Naive thymus-derived CD4-positive, alpha-beta T cell (primary cell): Measurements from ENCODE around the gene RNU6-7. TPM values are rescaled to one million over a fixed set of nuclear protein-coding genes. Genes with fewer than 3 reads are reported as not detected.

ENCODE experiments used
- ATAC-seq: fragments of 150-1000 bp; cut with Tn5 transposase; 2 replicates; pipeline ENCODE4 v1.10.0; 2021; ENCODE audit warnings: mild to moderate bottlenecking, moderate library complexity
- CTCF ChIA-PET: fragments of 350-600 bp; sonication (Branson Sonifier 250); formaldehyde crosslinking; loops from one replicate; lab custom pipeline; 2021; ENCODE audit warnings: antibody characterized with exemption; lab: Charles Lee
- POLR2A ChIA-PET: fragments of 350-600 bp; sonication (Branson Sonifier 250); formaldehyde crosslinking; loops from one replicate; lab custom pipeline; 2021; ENCODE audit warnings: antibody characterized with exemption, inconsistent platforms; lab: Charles Lee
- DNase-seq, 9 donors: peaks; one replicate each; pipeline versions ENCODE4 v3.0.0 to v3.0.0-alpha.2; 2020 to 2022; ENCODE audit warnings: mixed read lengths in 1 of 9
- H3K27ac ChIP-seq: one replicate; pipeline ENCODE4 v1.7.0; 2013; ENCODE audit warnings: mild to moderate bottlenecking, low read depth, low read length, moderate library complexity
- H3K27me3 ChIP-seq, 2 donors: one replicate each; pipeline ENCODE4 v1.7.0; 2013; ENCODE audit warnings: low read length in 2 of 2, mild to moderate bottlenecking in 2 of 2, moderate library complexity in 2 of 2; ENCODE audit not compliant: control insufficient read depth in 2 of 2, insufficient read depth in 2 of 2
- H3K36me3 ChIP-seq, 3 experiments: 1 replicate in 2 of 3; 2 replicates in 1 of 3; pipeline ENCODE4 v1.7.0; 2013; ENCODE audit warnings: low read length in 3 of 3, mild to moderate bottlenecking in 3 of 3, moderate library complexity in 1 of 3; ENCODE audit not compliant: insufficient read depth in 3 of 3, control insufficient read depth in 2 of 3
- H3K4me1 ChIP-seq, 2 donors: one replicate each; pipeline ENCODE4 v1.7.0; 2013; ENCODE audit warnings: low read length in 2 of 2, mild to moderate bottlenecking in 2 of 2, moderate library complexity in 1 of 2; ENCODE audit not compliant: control insufficient read depth in 2 of 2, insufficient read depth in 2 of 2
- H3K4me3 ChIP-seq: 2 replicates; pipeline ENCODE4 v1.7.0; 2013; ENCODE audit warnings: mild to moderate bottlenecking, low read length
- H3K9me3 ChIP-seq, 3 experiments: 1 replicate in 2 of 3; 2 replicates in 1 of 3; pipeline ENCODE4 v1.7.0; 2013; ENCODE audit warnings: low read length in 3 of 3; ENCODE audit not compliant: control insufficient read depth in 2 of 3
- H3K27ac Mint-ChIP-seq, 9 donors: one replicate each; pipeline ENCODE4 v1.8.0; 2020 to 2022; ENCODE audit warnings: mixed read lengths in 9 of 9, mild to moderate bottlenecking in 8 of 9, moderate library complexity in 5 of 9, inconsistent platforms in 2 of 9
- H3K27me3 Mint-ChIP-seq, 5 donors: one replicate each; pipeline ENCODE4 v1.8.0; 2021 to 2022; ENCODE audit warnings: mixed read lengths in 5 of 5, mild to moderate bottlenecking in 1 of 5
- H3K36me3 Mint-ChIP-seq, 5 donors: one replicate each; pipeline ENCODE4 v1.8.0; 2020 to 2022; ENCODE audit warnings: mixed read lengths in 5 of 5, mild to moderate bottlenecking in 3 of 5, inconsistent platforms in 1 of 5
- H3K4me1 Mint-ChIP-seq, 7 donors: one replicate each; pipeline ENCODE4 v1.8.0; 2020 to 2022; ENCODE audit warnings: mixed read lengths in 7 of 7, mild to moderate bottlenecking in 3 of 7, inconsistent platforms in 1 of 7
- H3K4me3 Mint-ChIP-seq, 10 donors: one replicate each; pipeline ENCODE4 v1.8.0; 2020 to 2022; ENCODE audit warnings: mild to moderate bottlenecking in 10 of 10, mixed read lengths in 10 of 10, moderate library complexity in 6 of 10, inconsistent platforms in 2 of 10
- H3K9me3 Mint-ChIP-seq, 11 donors: one replicate each; pipeline ENCODE4 v1.8.0; 2020 to 2022; ENCODE audit warnings: mixed read lengths in 11 of 11, mild to moderate bottlenecking in 4 of 11, inconsistent platforms in 1 of 11, moderate library complexity in 1 of 11
- intact Hi-C, 2 donors: fragments of 100-400 bp; cut with micrococcal nuclease; formaldehyde crosslinking; loops; one replicate each; pipeline ENCODE4 v1.15.1; 2023
- polyA plus RNA-seq, 2 donors: library from polyadenylated mRNA; unstranded; fragments of 300-500 nt; fragmentation: Illumina TruSeq; gene quantifications; one replicate each; pipeline ENCODE4 v1.2.3, GENCODE V29; 2021
- total RNA-seq, 6 experiments: library from RNA in 5 of 6; stranded (reverse) in 5 of 6; gene quantifications; 1 replicate in 5 of 6; 2 replicates in 1 of 6; pipeline ENCODE4 v1.2.3 and lab custom pipeline; 2021 to 2026

The RNU6-7 gene
- total and polyA plus RNA-seq, 7 experiments from 2014 or later, result not detected

DNA sequence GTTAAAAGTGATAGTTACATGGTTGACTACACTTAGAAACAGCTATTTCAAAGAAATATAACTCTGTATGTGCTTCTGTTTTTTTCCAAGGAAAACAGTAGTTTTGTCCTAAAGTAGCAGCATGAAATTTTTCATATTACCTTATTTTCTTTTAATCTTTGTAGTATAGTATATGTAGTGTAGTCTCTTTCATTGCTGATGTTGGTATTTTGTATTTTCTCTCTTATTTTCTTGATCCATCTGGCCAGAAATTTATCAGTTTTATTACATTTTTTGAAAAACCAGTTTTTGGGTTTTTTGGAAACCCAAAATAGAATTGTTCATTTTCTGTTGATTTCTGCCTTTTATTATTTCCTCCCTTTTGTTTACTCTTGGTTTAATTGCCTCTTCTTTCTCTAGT lies 7.6 kb downstream of the RNU6-7 start:
- Mint-ChIP-seq H3K36me3 (peaks cover 0 to 3% (median 0%) of the 10 kb centered on the region in 5 donors), H3K9me3 (no peaks in the 10 kb centered on the region), H3K27me3 (peaks cover 0 to 29% (median 0%) of the 10 kb centered on the region in 5 donors), H3K27ac (no peak overlapping the region), H3K4me3 (no peak overlapping the region), H3K4me1 (peaks cover 2 to 10% (median 3%) of the 10 kb centered on the region in 7 donors)
- CTCF ChIA-PET, result interaction anchor here (2.1 kb wide), 1 partner anchor 45 kb away, joined by 5 read pairs; no protein-coding TSS in a partner anchor
- POLR2A ChIA-PET, result interaction anchor here (0.6 to 2.0 kb wide), 2 partner anchors 11 to 132 kb away, joined by 4 read pairs; partner anchors contain the start of gene ARHGAP5
- intact Hi-C loops, result no loop called here
- no peak for DNase-seq
- no peak overlapping the region for H3K4me3 ChIP-seq
- ATAC-seq, result no peak
- no peaks in the 10 kb centered on the region for H3K9me3 ChIP-seq
- H3K27me3 ChIP-seq, result no peaks in the 10 kb centered on the region
- H3K36me3 ChIP-seq, result no peaks in the 10 kb centered on the region
- H3K27ac ChIP-seq, result no peak overlapping the region
- no peaks in the 10 kb centered on the region for H3K4me1 ChIP-seq

DNA sequence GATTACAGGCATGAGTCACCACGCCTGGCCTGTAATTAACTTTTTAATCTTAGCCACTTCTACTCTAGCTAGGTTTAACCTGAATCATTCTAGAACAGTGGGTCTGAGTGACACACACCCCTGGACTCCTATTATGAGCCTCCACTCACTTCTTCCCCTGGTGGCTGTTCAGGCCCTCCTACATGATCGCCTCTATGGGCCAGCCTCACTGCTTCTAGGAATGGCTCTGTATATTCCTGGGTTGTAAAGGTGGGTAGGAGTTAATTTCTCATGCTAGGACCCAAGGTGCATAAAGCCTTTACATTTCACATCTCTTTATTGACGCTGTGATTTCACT lies 9.2 kb downstream of the RNU6-7 start:
- Histone ChIP-seq H3K4me3 (no peak overlapping the region), H3K36me3 (no peaks in the 10 kb centered on the region), H3K27ac (no peak overlapping the region), H3K9me3 (no peaks in the 10 kb centered on the region), H3K27me3 (no peaks in the 10 kb centered on the region), H3K4me1 (no peaks in the 10 kb centered on the region)
- Mint-ChIP-seq H3K9me3 (no peaks in the 10 kb centered on the region), H3K4me1 (peaks cover 0 to 5% (median 0%) of the 10 kb centered on the region in 7 donors), H3K36me3 (peaks cover 0 to 3% (median 0%) of the 10 kb centered on the region in 5 donors), H3K27me3 (peaks cover 0 to 23% (median 0%) of the 10 kb centered on the region in 5 donors), H3K27ac (no peak overlapping the region), H3K4me3 (no peak overlapping the region)
- DNase-seq (no peak), ATAC-seq (no peak)
- intact Hi-C loops, result no loop called here
- POLR2A ChIA-PET, result interaction anchor here (0.7 kb wide), 1 partner anchor 17 kb away, joined by 3 read pairs; no protein-coding TSS in a partner anchor
- CTCF ChIA-PET, result no interaction called here

DNA sequence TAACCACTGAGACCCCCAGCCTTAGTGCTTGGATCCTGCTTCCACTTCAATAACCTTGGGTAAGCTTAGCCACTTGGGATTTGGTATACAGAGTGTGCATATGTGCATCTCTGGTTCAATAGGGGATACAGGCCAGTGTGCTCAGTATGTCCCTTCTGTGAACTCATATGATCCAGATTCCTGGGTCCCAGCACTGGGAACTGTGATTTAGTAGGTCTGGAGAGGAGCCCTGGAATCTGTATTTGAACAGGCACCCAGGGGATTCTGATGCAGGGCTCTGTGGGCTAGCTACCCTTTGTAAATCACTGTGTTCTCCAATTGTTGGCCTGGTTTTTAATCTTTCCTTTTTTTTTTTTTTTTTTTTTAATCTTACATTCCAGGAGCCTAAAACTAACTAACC lies 11.0 kb downstream of the RNU6-7 start:
- Histone ChIP-seq H3K9me3 (no peaks in the 10 kb centered on the region), H3K36me3 (no peaks in the 10 kb centered on the region), H3K27me3 (no peaks in the 10 kb centered on the region), H3K4me1 (no peaks in the 10 kb centered on the region), H3K4me3 (no peak overlapping the region), H3K27ac (no peak overlapping the region)
- intact Hi-C loops, result no loop called here
- H3K9me3 Mint-ChIP-seq, result no peaks in the 10 kb centered on the region
- DNase-seq (no peak), ATAC-seq (no peak)
- peaks cover 0 to 5% (median 4%) of the 10 kb centered on the region in 7 donors for H3K4me1 Mint-ChIP-seq
- POLR2A ChIA-PET, result no interaction called here
- peaks cover 0 to 13% (median 0%) of the 10 kb centered on the region in 5 donors for H3K27me3 Mint-ChIP-seq
- peaks cover 0 to 3% (median 0%) of the 10 kb centered on the region in 5 donors for H3K36me3 Mint-ChIP-seq
- CTCF ChIA-PET, result interaction anchor here (1.7 kb wide), 1 partner anchor 278 kb away, joined by 4 read pairs; no protein-coding TSS in a partner anchor
- H3K4me3 Mint-ChIP-seq, result no peak overlapping the region
- H3K27ac Mint-ChIP-seq, result no peak overlapping the region

DNA sequence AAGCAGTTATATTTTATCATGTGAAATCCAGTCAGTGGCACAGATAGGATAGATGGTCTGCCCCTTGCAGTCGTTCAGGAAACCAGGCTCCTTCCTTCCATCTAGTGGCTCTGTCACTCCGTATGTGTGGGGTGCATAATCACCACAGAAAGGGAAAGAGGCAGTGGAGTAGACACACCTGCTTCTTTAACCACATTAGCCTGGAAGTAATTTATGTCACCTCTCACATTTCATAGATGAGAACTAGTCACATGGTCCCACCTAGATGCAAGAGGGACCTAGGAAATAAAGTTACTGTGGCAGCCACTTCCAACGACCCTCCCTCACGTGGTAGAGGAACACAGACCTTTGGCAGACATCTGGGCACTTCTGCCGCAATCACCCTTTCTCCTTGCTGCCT lies 15.5 kb downstream of the RNU6-7 start:
- Mint-ChIP-seq H3K9me3 (no peaks in the 10 kb centered on the region), H3K4me1 (peaks cover 0 to 6% (median 4%) of the 10 kb centered on the region in 7 donors), H3K27ac (no peak overlapping the region), H3K4me3 (peak overlapping the region in 1 of 10 donors; percentile 6), H3K36me3 (peaks cover 0 to 4% (median 0%) of the 10 kb centered on the region in 5 donors), H3K27me3 (peaks cover 0 to 5% (median 0%) of the 10 kb centered on the region in 5 donors)
- H3K27ac ChIP-seq, result no peak overlapping the region
- no peaks in the 10 kb centered on the region for H3K27me3 ChIP-seq
- DNase-seq (no peak), ATAC-seq (peak; percentile 37)
- no peaks in the 10 kb centered on the region for H3K4me1 ChIP-seq
- intact Hi-C loops, result no loop called here
- POLR2A ChIA-PET, result no interaction called here
- no peak overlapping the region for H3K4me3 ChIP-seq
- no peaks in the 10 kb centered on the region for H3K9me3 ChIP-seq
- no peaks in the 10 kb centered on the region for H3K36me3 ChIP-seq
- CTCF ChIA-PET, result no interaction called here

DNA sequence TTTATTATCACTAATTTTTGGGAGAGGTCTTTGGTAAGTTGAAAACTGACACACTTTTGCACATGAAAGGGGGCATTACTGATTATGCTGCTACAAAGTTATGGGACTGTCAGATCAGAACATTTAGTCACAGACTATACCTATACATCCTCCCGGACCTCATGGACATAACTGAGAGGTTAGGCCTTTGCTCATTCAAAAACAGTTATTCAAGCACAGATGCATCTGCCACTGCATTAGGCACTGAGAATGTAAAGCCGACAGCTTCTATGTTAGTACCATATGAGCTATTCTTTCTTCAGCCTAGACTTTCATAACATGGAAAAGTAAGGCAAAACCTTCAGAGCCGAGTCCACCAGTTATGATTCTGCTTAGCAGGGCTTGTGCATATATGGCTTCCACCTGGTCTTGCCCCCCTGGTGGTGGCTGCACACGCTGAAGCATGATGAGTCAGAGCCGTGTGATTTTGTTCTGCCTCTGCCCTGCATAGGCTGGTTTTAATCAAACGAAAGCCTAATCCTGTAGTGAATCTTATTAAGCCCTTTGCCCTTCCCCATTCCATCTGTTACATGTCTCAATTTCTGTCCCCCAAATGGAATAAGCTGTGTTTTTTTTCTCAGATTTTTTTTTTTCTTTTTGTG lies 23.0 kb downstream of the RNU6-7 start:
- Histone ChIP-seq H3K4me1 (no peaks in the 10 kb centered on the region), H3K4me3 (no peak overlapping the region), H3K27ac (no peak overlapping the region), H3K27me3 (no peaks in the 10 kb centered on the region), H3K9me3 (no peaks in the 10 kb centered on the region), H3K36me3 (no peaks in the 10 kb centered on the region)
- Mint-ChIP-seq H3K9me3 (no peaks in the 10 kb centered on the region), H3K27ac (no peak overlapping the region), H3K36me3 (no peaks in the 10 kb centered on the region), H3K4me1 (no peaks in the 10 kb centered on the region), H3K27me3 (no peaks in the 10 kb centered on the region), H3K4me3 (no peak overlapping the region)
- POLR2A ChIA-PET, result interaction anchor here (0.6 kb wide), 1 partner anchor 126 kb away, joined by 4 read pairs; no protein-coding TSS in a partner anchor
- ATAC-seq (peak; percentile 66), DNase-seq (no peak)
- intact Hi-C loops, result no loop called here
- CTCF ChIA-PET, result no interaction called here

DNA sequence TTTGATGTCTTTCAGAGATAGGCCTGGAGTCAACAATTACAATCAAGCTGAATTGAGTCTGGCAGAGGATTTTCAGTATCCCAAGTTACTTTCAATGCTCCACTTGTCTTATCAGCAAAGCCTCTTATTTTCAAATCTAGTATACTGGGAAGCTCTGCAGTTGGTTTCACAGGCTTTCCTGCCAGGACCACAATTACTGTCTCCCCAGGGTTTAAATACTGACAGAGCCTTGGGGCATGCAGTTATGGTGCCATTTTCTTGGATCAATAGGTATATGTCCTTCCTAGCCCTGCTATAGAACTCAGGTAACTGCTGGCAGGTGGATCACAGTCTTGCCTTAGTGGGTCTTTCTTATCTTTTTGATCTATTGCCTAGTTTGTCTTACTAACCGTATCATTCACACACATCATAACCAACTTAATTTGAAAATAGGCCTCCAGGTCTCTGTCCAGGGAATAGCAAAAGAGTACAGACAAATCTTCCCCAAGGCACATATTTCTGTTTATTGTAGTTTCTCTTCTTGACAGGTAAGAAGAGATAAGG lies 23.6 kb downstream of the RNU6-7 start:
- H3K27ac ChIP-seq, result no peak overlapping the region
- Mint-ChIP-seq H3K9me3 (no peaks in the 10 kb centered on the region), H3K27me3 (no peaks in the 10 kb centered on the region), H3K4me1 (no peaks in the 10 kb centered on the region), H3K36me3 (no peaks in the 10 kb centered on the region), H3K27ac (no peak overlapping the region), H3K4me3 (no peak overlapping the region)
- ChIA-PET CTCF (no interaction called here), POLR2A (interaction anchor here (0.6 kb wide), 1 partner anchor 126 kb away, joined by 4 read pairs; no protein-coding TSS in a partner anchor)
- no peaks in the 10 kb centered on the region for H3K9me3 ChIP-seq
- H3K27me3 ChIP-seq, result no peaks in the 10 kb centered on the region
- H3K4me1 ChIP-seq, result no peaks in the 10 kb centered on the region
- no peaks in the 10 kb centered on the region for H3K36me3 ChIP-seq
- ATAC-seq, result no peak
- intact Hi-C loops, result no loop called here
- H3K4me3 ChIP-seq, result no peak overlapping the region
- DNase-seq, result no peak
